ENCODE data around the gene PDIA5. TPM values are rescaled to one million over a fixed set of nuclear protein-coding genes. Genes with fewer than 3 reads are reported as not detected.

Gene PDIA5
- total and polyA plus RNA-seq, 4 donors, result 15.5 to 38.6 (median 30.7) TPM

DNA sequence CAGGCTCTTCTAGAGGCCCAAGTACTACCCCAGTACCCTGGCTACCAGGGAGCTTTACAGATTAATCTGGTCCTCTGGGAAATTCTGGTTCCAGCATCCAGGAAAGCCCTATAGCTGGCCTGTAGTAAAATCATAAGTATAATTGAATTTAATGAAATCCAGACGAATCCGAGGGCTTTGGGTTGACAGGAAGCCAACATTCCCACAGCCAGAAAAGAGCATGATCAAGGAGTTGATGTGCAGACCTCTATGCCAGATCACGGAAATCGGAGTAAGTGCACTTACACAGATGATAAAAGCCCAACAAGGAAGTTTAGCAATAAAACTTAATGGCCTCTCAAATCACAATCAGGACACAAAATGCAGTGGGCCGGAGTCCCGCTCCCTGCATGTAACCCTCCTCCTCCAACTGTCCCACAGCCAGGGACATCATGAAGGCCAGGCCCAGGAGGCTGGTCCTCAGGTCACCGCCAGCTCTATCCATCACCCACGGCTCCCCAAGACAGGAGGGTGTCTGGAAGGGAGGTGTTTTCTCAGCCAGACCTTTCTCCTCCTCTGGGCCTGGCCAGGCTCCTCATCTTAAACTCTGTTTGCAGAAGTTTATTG, 72.1 kb downstream of the PDIA5 start:
- H3K4me1 ChIP-seq (ENCODE audit: control insufficient read depth in 5 of 5, insufficient read depth in 5 of 5, low read length in 5 of 5), result no peaks in the 10 kb centered on the region
- H3K9ac ChIP-seq (ENCODE audit: insufficient read depth in 1 of 2, low read length in 2 of 2), result no peak overlapping the region
- ATAC-seq (ENCODE audit: insufficient read depth, low FRiP score) (no peak), DNase-seq (peak in 1 of 3 donors; percentile 19)
- H3K27ac ChIP-seq (ENCODE audit: low read depth in 1 of 2, low read length in 1 of 2), result no peak overlapping the region
- no peaks in the 10 kb centered on the region for H3K9me3 ChIP-seq (ENCODE audit: control insufficient read depth in 4 of 4, insufficient read depth in 3 of 4, low read length in 3 of 4)
- TF ChIP-seq, protein P1, sequence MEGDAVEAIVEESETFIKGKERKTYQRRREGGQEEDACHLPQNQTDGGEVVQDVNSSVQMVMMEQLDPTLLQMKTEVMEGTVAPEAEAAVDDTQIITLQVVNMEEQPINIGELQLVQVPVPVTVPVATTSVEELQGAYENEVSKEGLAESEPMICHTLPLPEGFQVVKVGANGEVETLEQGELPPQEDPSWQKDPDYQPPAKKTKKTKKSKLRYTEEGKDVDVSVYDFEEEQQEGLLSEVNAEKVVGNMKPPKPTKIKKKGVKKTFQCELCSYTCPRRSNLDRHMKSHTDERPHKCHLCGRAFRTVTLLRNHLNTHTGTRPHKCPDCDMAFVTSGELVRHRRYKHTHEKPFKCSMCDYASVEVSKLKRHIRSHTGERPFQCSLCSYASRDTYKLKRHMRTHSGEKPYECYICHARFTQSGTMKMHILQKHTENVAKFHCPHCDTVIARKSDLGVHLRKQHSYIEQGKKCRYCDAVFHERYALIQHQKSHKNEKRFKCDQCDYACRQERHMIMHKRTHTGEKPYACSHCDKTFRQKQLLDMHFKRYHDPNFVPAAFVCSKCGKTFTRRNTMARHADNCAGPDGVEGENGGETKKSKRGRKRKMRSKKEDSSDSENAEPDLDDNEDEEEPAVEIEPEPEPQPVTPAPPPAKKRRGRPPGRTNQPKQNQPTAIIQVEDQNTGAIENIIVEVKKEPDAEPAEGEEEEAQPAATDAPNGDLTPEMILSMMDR (IDR thresholded peaks at IDR 0.05; ENCODE audit: control extremely low read depth, extremely low read depth), result no peak
- H3K4me3 ChIP-seq, result no peak overlapping the region
- WGBS, 2 donors, result 83 to 90% methylated on average over 8 of the region's 8 CpGs
- H3K27me3 ChIP-seq (ENCODE audit: control insufficient read depth in 3 of 3, insufficient read depth in 3 of 3, low read length in 2 of 3), result no peaks in the 10 kb centered on the region
- peaks cover 0 to 28% (median 0%) of the 10 kb centered on the region in 4 donors for H3K36me3 ChIP-seq (ENCODE audit: control insufficient read depth in 4 of 4, insufficient read depth in 4 of 4, low read length in 4 of 4)

DNA sequence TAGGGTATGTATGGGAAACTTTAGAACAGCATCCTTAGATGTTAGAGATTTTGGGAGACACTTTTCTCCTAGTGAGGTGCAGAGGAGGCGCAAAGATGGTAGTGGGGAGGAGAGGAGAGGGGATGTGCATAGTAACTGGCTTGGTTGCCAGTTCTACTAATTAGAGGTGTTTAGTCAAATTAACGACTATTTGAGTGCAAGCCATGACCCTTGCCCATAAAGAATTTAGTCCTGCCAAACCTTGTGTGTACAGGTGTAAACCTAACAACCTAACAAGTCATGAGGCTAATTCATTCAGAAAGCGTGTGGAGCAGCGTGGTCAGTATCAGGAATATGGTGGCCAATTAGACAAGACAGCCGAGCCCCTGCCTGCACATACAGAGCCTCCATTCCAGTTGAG, 72.7 kb downstream of the PDIA5 start:
- Histone ChIP-seq H3K9me3 (ENCODE audit: control insufficient read depth in 4 of 4, insufficient read depth in 3 of 4, low read length in 3 of 4) (no peaks in the 10 kb centered on the region), H3K27me3 (ENCODE audit: control insufficient read depth in 3 of 3, insufficient read depth in 3 of 3, low read length in 2 of 3) (no peaks in the 10 kb centered on the region), H3K9ac (ENCODE audit: insufficient read depth in 1 of 2, low read length in 2 of 2) (no peak overlapping the region), H3K36me3 (ENCODE audit: control insufficient read depth in 4 of 4, insufficient read depth in 4 of 4, low read length in 4 of 4) (peaks cover 0 to 25% (median 0%) of the 10 kb centered on the region in 4 donors), H3K27ac (ENCODE audit: low read depth in 1 of 2, low read length in 1 of 2) (no peak overlapping the region), H3K4me1 (ENCODE audit: control insufficient read depth in 5 of 5, insufficient read depth in 5 of 5, low read length in 5 of 5) (no peaks in the 10 kb centered on the region), H3K4me3 (no peak overlapping the region)
- 79 to 80% methylated on average over 5 of the region's 5 CpGs for WGBS, 2 donors
- no peak for ATAC-seq (ENCODE audit: insufficient read depth, low FRiP score)
- TF ChIP-seq, protein P1 (IDR thresholded peaks at IDR 0.05; ENCODE audit: control extremely low read depth, extremely low read depth), result no peak
- DNase-seq, result no peak

DNA sequence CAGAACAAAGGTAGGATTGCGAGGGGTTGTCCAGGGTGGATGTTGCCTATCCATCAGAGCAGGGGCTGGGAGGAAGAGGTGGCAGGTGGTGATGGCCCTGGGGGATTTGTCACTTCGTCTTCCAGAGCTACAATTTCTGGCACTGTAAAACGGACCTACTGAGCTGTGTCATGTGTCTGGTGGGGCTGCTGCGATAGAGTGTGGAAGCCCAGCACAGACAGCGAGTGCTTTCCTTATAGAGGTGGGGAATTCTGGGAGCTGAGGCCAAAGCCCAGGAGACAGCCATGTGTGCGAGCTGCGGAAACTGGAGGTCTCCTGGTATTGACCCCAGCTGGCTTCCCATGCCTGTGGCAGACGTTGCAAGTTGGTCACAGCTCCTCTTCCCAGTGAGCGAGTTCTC, 73.7 kb downstream of the PDIA5 start:
- peaks cover 0 to 24% (median 0%) of the 10 kb centered on the region in 4 donors for H3K36me3 ChIP-seq (ENCODE audit: control insufficient read depth in 4 of 4, insufficient read depth in 4 of 4, low read length in 4 of 4)
- no peak overlapping the region for H3K9ac ChIP-seq (ENCODE audit: insufficient read depth in 1 of 2, low read length in 2 of 2)
- ATAC-seq (ENCODE audit: insufficient read depth, low FRiP score) (no peak), DNase-seq (no peak)
- no peaks in the 10 kb centered on the region for H3K9me3 ChIP-seq (ENCODE audit: control insufficient read depth in 4 of 4, insufficient read depth in 3 of 4, low read length in 3 of 4)
- TF ChIP-seq, protein P1 (IDR thresholded peaks at IDR 0.05; ENCODE audit: control extremely low read depth, extremely low read depth), result no peak
- H3K27ac ChIP-seq (ENCODE audit: low read depth in 1 of 2, low read length in 1 of 2), result no peak overlapping the region
- WGBS, 2 donors, result 84 to 91% methylated on average over 9 of the region's 9 CpGs
- no peaks in the 10 kb centered on the region for H3K27me3 ChIP-seq (ENCODE audit: control insufficient read depth in 3 of 3, insufficient read depth in 3 of 3, low read length in 2 of 3)
- no peaks in the 10 kb centered on the region for H3K4me1 ChIP-seq (ENCODE audit: control insufficient read depth in 5 of 5, insufficient read depth in 5 of 5, low read length in 5 of 5)
- no peak overlapping the region for H3K4me3 ChIP-seq

DNA sequence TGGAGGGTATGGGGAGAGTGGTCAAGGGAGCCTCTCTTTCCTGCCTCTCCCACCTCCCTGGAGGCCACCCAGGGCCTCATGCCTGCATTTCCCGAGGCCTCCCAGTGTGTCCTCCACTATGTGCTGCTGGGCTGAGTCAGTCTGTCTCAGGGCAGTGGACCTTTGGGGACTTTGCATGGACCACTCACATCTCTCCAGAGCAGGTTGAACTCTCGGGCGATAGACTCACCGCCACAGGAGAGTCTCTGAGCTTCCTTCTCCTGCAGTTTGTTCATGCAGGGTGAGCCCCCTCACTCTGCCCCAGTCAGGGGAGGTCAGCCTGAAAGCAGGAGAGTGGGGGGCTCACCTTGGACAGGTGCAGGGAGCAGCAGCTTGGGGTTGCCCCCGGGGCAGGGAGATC, 74.5 kb downstream of the PDIA5 start:
- Histone ChIP-seq H3K4me1 (ENCODE audit: control insufficient read depth in 5 of 5, insufficient read depth in 5 of 5, low read length in 5 of 5) (no peaks in the 10 kb centered on the region), H3K27me3 (ENCODE audit: control insufficient read depth in 3 of 3, insufficient read depth in 3 of 3, low read length in 2 of 3) (no peaks in the 10 kb centered on the region), H3K9me3 (ENCODE audit: control insufficient read depth in 4 of 4, insufficient read depth in 3 of 4, low read length in 3 of 4) (no peaks in the 10 kb centered on the region), H3K4me3 (no peak overlapping the region), H3K9ac (ENCODE audit: insufficient read depth in 1 of 2, low read length in 2 of 2) (no peak overlapping the region), H3K36me3 (ENCODE audit: control insufficient read depth in 4 of 4, insufficient read depth in 4 of 4, low read length in 4 of 4) (peaks cover 0 to 31% (median 4%) of the 10 kb centered on the region in 4 donors), H3K27ac (ENCODE audit: low read depth in 1 of 2, low read length in 1 of 2) (no peak overlapping the region)
- no peak for DNase-seq
- TF ChIP-seq, protein P1 (IDR thresholded peaks at IDR 0.05; ENCODE audit: control extremely low read depth, extremely low read depth), result no peak
- WGBS, 2 donors, result 96 to 98% methylated on average over 5 of the region's 5 CpGs
- no peak for ATAC-seq (ENCODE audit: insufficient read depth, low FRiP score)

All from lung (tissue), 12 donors.